Hepatocyte (in vitro differentiated cells): ENCODE measurements around the gene ANAPC7.

Experiments used
- EZH2 ChIP-seq: fragments of 200-600 bp; sonication (generic); IDR thresholded peaks from 2 replicates; pipeline ENCODE4 v1.6.1; 2016; ENCODE audit warnings: antibody characterized with exemption, mild to moderate bottlenecking, borderline replicate concordance
- EZH2phosphoT487 ChIP-seq: fragments of 200-600 bp; sonication (generic); IDR thresholded peaks from one replicate; pipeline ENCODE4 v1.6.1; 2018; ENCODE audit warnings: antibody characterized with exemption, mild to moderate bottlenecking, low read depth, moderate library complexity; ENCODE audit not compliant: unreplicated experiment, severe bottlenecking
- TF ChIP-seq, protein P1 (sequence below): fragments of 200-600 bp; sonication (generic); IDR thresholded peaks from 2 replicates; pipeline ENCODE4 v1.5.1; 2016; ENCODE audit warnings: antibody characterized with exemption, mild to moderate bottlenecking; ENCODE audit not compliant: poor library complexity

DNA sequence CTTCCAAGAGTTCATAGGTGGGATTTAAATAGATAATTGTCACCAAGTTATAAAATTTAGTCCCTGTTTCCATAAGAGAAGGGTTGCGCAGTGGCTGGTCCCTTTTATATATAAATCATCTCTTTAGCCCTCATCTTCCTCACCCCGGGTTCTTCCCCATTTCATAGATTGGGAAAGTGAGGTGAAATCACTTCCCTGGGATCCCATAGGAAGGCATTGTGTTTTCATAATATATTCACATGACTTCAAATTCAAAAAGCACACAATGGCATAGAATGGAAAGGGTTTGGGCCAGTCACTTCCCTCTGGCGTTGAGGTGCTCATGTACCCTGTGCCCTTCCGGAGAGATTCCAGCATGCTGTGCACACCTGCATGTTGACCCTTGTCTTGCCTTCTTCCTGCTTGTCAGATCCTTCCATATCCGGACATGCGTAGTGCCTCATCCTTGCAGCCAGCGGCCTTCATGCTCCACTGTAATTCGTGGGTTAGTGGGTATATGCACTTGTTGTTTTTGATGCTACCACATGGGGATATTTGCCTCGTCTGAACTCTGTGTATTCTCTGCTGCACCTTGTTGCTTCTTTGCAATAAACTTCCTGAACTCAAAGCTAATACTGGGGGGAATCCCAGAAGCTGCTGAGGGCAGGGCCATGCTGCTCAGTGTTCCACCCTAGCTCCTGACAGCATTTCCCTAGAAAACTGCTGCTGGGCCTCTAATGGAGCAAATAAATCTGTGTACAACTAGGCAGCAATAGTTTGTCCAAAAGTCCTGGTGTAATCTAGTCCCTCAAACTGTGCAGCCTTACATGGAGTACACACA lies 59.6 kb downstream of the ANAPC7 start:
- TF ChIP-seq, protein P1, sequence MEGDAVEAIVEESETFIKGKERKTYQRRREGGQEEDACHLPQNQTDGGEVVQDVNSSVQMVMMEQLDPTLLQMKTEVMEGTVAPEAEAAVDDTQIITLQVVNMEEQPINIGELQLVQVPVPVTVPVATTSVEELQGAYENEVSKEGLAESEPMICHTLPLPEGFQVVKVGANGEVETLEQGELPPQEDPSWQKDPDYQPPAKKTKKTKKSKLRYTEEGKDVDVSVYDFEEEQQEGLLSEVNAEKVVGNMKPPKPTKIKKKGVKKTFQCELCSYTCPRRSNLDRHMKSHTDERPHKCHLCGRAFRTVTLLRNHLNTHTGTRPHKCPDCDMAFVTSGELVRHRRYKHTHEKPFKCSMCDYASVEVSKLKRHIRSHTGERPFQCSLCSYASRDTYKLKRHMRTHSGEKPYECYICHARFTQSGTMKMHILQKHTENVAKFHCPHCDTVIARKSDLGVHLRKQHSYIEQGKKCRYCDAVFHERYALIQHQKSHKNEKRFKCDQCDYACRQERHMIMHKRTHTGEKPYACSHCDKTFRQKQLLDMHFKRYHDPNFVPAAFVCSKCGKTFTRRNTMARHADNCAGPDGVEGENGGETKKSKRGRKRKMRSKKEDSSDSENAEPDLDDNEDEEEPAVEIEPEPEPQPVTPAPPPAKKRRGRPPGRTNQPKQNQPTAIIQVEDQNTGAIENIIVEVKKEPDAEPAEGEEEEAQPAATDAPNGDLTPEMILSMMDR: no peak
- TF ChIP-seq EZH2 (no peak), EZH2phosphoT487 (no peak)
